ENCODE results near the gene ALG9.

DNA sequence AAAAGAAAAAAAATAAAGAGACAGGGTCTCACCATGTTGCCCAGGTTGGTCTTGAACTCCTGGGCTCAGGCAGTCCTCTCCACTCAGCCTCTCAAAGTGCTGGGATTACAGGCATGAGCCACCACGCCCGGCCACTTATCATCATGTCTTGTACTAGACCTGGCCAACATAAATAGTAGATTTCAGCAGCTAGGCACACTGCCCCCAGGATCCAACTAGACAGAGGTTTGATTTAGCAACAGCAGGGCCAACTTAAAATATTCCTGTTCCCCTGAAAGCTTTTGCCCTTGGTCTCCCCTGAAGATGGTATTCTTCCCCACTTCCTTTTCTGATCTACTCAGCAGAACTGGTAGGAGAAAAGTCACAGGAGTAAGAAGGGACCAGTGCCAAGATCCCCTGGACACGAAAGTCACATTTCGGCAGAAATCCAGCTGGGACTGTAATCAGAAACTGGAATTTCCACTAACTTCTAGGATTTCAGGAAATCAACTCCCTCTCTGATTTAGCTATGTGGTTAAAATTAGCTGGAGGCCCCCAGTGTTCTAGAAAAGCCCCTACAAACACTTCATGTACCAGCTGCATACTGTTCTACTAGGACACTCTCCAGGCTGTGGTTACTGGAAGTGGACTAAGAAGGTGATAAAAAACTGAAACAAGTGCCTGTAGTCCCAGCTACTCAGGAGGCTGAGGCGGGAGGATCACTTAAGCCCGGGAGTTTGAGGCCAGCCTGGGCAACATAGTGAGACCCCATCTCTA is 96.2 kb downstream of the ALG9 start:
- TF ChIP-seq, protein P1, sequence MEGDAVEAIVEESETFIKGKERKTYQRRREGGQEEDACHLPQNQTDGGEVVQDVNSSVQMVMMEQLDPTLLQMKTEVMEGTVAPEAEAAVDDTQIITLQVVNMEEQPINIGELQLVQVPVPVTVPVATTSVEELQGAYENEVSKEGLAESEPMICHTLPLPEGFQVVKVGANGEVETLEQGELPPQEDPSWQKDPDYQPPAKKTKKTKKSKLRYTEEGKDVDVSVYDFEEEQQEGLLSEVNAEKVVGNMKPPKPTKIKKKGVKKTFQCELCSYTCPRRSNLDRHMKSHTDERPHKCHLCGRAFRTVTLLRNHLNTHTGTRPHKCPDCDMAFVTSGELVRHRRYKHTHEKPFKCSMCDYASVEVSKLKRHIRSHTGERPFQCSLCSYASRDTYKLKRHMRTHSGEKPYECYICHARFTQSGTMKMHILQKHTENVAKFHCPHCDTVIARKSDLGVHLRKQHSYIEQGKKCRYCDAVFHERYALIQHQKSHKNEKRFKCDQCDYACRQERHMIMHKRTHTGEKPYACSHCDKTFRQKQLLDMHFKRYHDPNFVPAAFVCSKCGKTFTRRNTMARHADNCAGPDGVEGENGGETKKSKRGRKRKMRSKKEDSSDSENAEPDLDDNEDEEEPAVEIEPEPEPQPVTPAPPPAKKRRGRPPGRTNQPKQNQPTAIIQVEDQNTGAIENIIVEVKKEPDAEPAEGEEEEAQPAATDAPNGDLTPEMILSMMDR (conservative IDR thresholded peaks at IDR 0.05), result no peak
- no peak for TF ChIP-seq ZFX (IDR thresholded peaks at IDR 0.05)

Data from C4-2B (cell line).